Calu3 (cell line): ENCODE results near the gene RTF2. TPM values are rescaled to one million over a fixed set of nuclear protein-coding genes. Genes with fewer than 3 reads are reported as not detected.

ENCODE experiments used
- BruUV-seq: library from RNA; stranded (reverse); fragments of 400-500 nt; replicated peaks from 2 replicates; lab custom pipeline; 2021; lab: Mats Ljungman, UMichigan
- CTCF ChIA-PET: fragments of 300-600 bp; sonication (Branson Sonifier 250); formaldehyde crosslinking; loops from one replicate; lab custom pipeline; 2022; ENCODE audit warnings: antibody characterized with exemption; lab: Charles Lee
- DNase-seq: peaks from one replicate; pipeline ENCODE4 v3.0.0; 2022
- H3K27ac Mint-ChIP-seq: one replicate; pipeline ENCODE4 v1.8.0; 2022; ENCODE audit warnings: mixed read lengths; ENCODE audit not compliant: unreplicated experiment
- H3K27me3 Mint-ChIP-seq: one replicate; pipeline ENCODE4 v1.8.0; 2022; ENCODE audit warnings: mixed read lengths; ENCODE audit not compliant: unreplicated experiment
- H3K36me3 Mint-ChIP-seq: one replicate; pipeline ENCODE4 v1.8.0; 2022; ENCODE audit warnings: mild to moderate bottlenecking, moderate library complexity, mixed read lengths; ENCODE audit not compliant: insufficient read depth, unreplicated experiment
- H3K4me1 Mint-ChIP-seq: one replicate; pipeline ENCODE4 v1.8.0; 2022; ENCODE audit warnings: mild to moderate bottlenecking, low read depth, mixed read lengths; ENCODE audit not compliant: unreplicated experiment
- H3K4me3 Mint-ChIP-seq: one replicate; pipeline ENCODE4 v1.8.0; 2022; ENCODE audit warnings: mild to moderate bottlenecking, low read depth, moderate library complexity, mixed read lengths; ENCODE audit not compliant: unreplicated experiment
- H3K9me3 Mint-ChIP-seq: one replicate; pipeline ENCODE4 v1.8.0; 2022; ENCODE audit warnings: low read depth, mixed read lengths; ENCODE audit not compliant: unreplicated experiment
- CTCF ChIP-seq: fragments of 200-600 bp; IDR thresholded peaks from one replicate; pipeline ENCODE4 v1.8.0; 2022; ENCODE audit warnings: antibody characterized with exemption; ENCODE audit not compliant: unreplicated experiment
- intact Hi-C: fragments of 100-400 bp; cut with micrococcal nuclease; formaldehyde crosslinking; loops from one replicate; pipeline ENCODE4 v1.10.0; 2022; ENCODE audit not compliant: unreplicated experiment
- total RNA-seq: library from RNA; stranded (reverse); gene quantifications from 2 replicates; pipeline ENCODE4 v1.2.3, GENCODE V29; 2022

Gene RTF2
- total RNA-seq, 1 experiment from 2014 or later = 67.2 TPM

GRCh38 chr20:56488566-56488965 lies 20.1 kb downstream of the RTF2 start:
- Mint-ChIP-seq H3K27me3 (no peaks in the 10 kb centered on the region), H3K4me3 (no peak overlapping the region), H3K36me3 (peaks cover 40% of the 10 kb centered on the region), H3K4me1 (no peaks in the 10 kb centered on the region), H3K9me3 (no peaks in the 10 kb centered on the region), H3K27ac (no peak overlapping the region)
- BruUV-seq = no TSS peak
- CTCF ChIA-PET = no interaction called here
- DNase-seq = no peak
- no peak for TF ChIP-seq CTCF
- intact Hi-C loops = no loop called here

- H3K27me3 Mint-ChIP-seq = no peaks in the 10 kb centered on the region
- CTCF ChIA-PET = no interaction called here
- DNase-seq = no peak
- H3K27ac Mint-ChIP-seq = no peak overlapping the region
- H3K9me3 Mint-ChIP-seq = no peaks in the 10 kb centered on the region
- TF ChIP-seq CTCF = no peak
- no peaks in the 10 kb centered on the region for H3K36me3 Mint-ChIP-seq
- no peak overlapping the region for H3K4me3 Mint-ChIP-seq
- no TSS peak for BruUV-seq
- no peaks in the 10 kb centered on the region for H3K4me1 Mint-ChIP-seq
- intact Hi-C loops = no loop called here
Measured at GRCh38 chr20:56501116-56501515, 32.7 kb downstream of the RTF2 start.

- no peak for DNase-seq
- no peaks in the 10 kb centered on the region for H3K27me3 Mint-ChIP-seq
- H3K4me3 Mint-ChIP-seq = no peak overlapping the region
- intact Hi-C loops = no loop called here
- H3K9me3 Mint-ChIP-seq = no peaks in the 10 kb centered on the region
- H3K36me3 Mint-ChIP-seq = no peaks in the 10 kb centered on the region
- CTCF ChIA-PET = no interaction called here
- no peak for TF ChIP-seq CTCF
- no TSS peak for BruUV-seq
- no peaks in the 10 kb centered on the region for H3K4me1 Mint-ChIP-seq
- no peak overlapping the region for H3K27ac Mint-ChIP-seq
Measured at GRCh38 chr20:56503916-56504315, 35.5 kb downstream of the RTF2 start.

- Mint-ChIP-seq H3K9me3 (no peaks in the 10 kb centered on the region), H3K27ac (no peak overlapping the region)
- intact Hi-C loops = no loop called here
Measured at GRCh38 chr20:56504373-56505005, 36.1 kb downstream of the RTF2 start.

More at GRCh38 chr20:56504373-56505005, 36.1 kb downstream of the RTF2 start:
- DNase-seq = no peak
- H3K27me3 Mint-ChIP-seq = no peaks in the 10 kb centered on the region
- BruUV-seq = no TSS peak
- H3K36me3 Mint-ChIP-seq = no peaks in the 10 kb centered on the region
- CTCF ChIA-PET = no interaction called here
- no peaks in the 10 kb centered on the region for H3K4me1 Mint-ChIP-seq
- H3K4me3 Mint-ChIP-seq = no peak overlapping the region
- peak; percentile 31 for TF ChIP-seq CTCF
